Stimulated activated CD8-positive, alpha-beta memory T cell treated with anti-CD3 and anti-CD28 coated beads, Interleukin-7, amount 100 ng/mL, for 24 hours (primary cell): ENCODE results near the gene ERAL1.
"Not testable (repeated sequence)": the region's sequence is repeated elsewhere in the genome, so short reads cannot be mapped to it uniquely, and the experiment has no call there.

Source experiments
- DNase-seq: peaks from one replicate; pipeline ENCODE4 v3.0.0-alpha.2; 2020; ENCODE audit warnings: low read depth

Gene ERAL1

GRCh38 chr17:28854457-28855335 is at the start of gene ERAL1:
TSS of gene ERAL1 (plus strand) at chr17:28855016. CDS start at chr17:28855035, 19 bp downstream.
- peak; percentile 65 for DNase-seq

GRCh38 chr17:28807925-28808634 is 46.7 kb upstream of the ERAL1 start:
- no peak for DNase-seq

GRCh38 chr17:28810437-28810836 is 44.4 kb upstream of the ERAL1 start:
- no peak for DNase-seq

GRCh38 chr17:28811651-28812090 is 43.1 kb upstream of the ERAL1 start:
- DNase-seq: no peak

- DNase-seq: peak; percentile 92
Measured at GRCh38 chr17:28812091-28812747, 42.6 kb upstream of the ERAL1 start.

- DNase-seq: no peak
Measured at GRCh38 chr17:28812748-28813377, 42.0 kb upstream of the ERAL1 start.

GRCh38 chr17:28816540-28816939 is 38.3 kb upstream of the ERAL1 start:
- DNase-seq: no peak

- no peak for DNase-seq
Measured at GRCh38 chr17:28818819-28819221, 36.0 kb upstream of the ERAL1 start.

- no peak for DNase-seq
Measured at GRCh38 chr17:28819582-28819981, 35.2 kb upstream of the ERAL1 start.

GRCh38 chr17:28827672-28828071 is 27.1 kb upstream of the ERAL1 start:
- no peak for DNase-seq

GRCh38 chr17:28828294-28829040 is 26.3 kb upstream of the ERAL1 start:
- no peak for DNase-seq

- no peak for DNase-seq
Measured at GRCh38 chr17:28834420-28834819, 20.4 kb upstream of the ERAL1 start.

- not testable (repeated sequence) for DNase-seq
Measured at GRCh38 chr17:28836541-28836940, 18.3 kb upstream of the ERAL1 start.

- no peak for DNase-seq
Measured at GRCh38 chr17:28839221-28839620, 15.6 kb upstream of the ERAL1 start.

GRCh38 chr17:28841901-28842281 is 12.9 kb upstream of the ERAL1 start:
- no peak for DNase-seq

GRCh38 chr17:28842282-28843012 is 12.4 kb upstream of the ERAL1 start, which contains the start of gene FAM222B:
TSS of gene FAM222B (minus strand) at chr17:28842790. CDS start at chr17:28766667, 76,123 bp downstream.
- DNase-seq: peak; percentile 71

GRCh38 chr17:28843816-28844148 is 11.0 kb upstream of the ERAL1 start:
- DNase-seq: no peak

- no peak for DNase-seq
Measured at GRCh38 chr17:28846231-28846630, 8.6 kb upstream of the ERAL1 start.

- DNase-seq: not testable (repeated sequence)
Measured at GRCh38 chr17:28846699-28847098, 8.1 kb upstream of the ERAL1 start.

GRCh38 chr17:28848667-28849066 is 6.1 kb upstream of the ERAL1 start:
- DNase-seq: peak; percentile 38

GRCh38 chr17:28849281-28849680 is 5.5 kb upstream of the ERAL1 start:
- no peak for DNase-seq
